HepG2 (cell line): ENCODE results near the gene NFATC2. TPM values are rescaled to one million over a fixed set of nuclear protein-coding genes. Genes with fewer than 3 reads are reported as not detected.
A peak's percentile ranks its signal among the peaks of the same experiment; 100 is the strongest.

Experiments
- ATAC-seq: fragments of 200-7000 bp; cut with Tn5 transposase; 3 replicates; pipeline ENCODE4 v1.9.1; 2020; ENCODE audit warnings: mild to moderate bottlenecking, moderate library complexity
- BruUV-seq: library from RNA; stranded (reverse); fragments of 400-500 nt; replicated peaks from 2 replicates; lab custom pipeline; 2021; lab: Mats Ljungman, UMichigan
- CTCF ChIA-PET: fragments of 300-600 bp; formaldehyde crosslinking; extraction: SDS; loops from one replicate; lab custom pipeline; 2021; ENCODE audit warnings: low total read pairs, inconsistent platforms, low intra/inter-chr PET ratio; lab: Yijun Ruan, JAX
- POLR2A ChIA-PET: fragments of 350-600 bp; sonication (Branson Sonifier 250); formaldehyde crosslinking; loops from one replicate; lab custom pipeline; 2020; ENCODE audit warnings: antibody characterized with exemption, inconsistent platforms; lab: Yijun Ruan, JAX
- DNase-seq: peaks from one replicate; pipeline ENCODE4 v3.0.0-alpha.2; 2015; ENCODE audit warnings: low spot score
- FAIRE-seq: peaks from 3 replicates; lab custom pipeline; 2011; peaks lifted over from hg19 to GRCh38; lab: Jason Lieb, UNC
- H2AFZ ChIP-seq: one replicate; pipeline ENCODE4 v1.6.1; 2011; ENCODE audit warnings: low read length, inconsistent platforms
- H3K27ac ChIP-seq: fragments of 300-600 bp; 3 replicates; pipeline ENCODE4 v1.8.0; 2011; ENCODE audit warnings: mixed run types, mild to moderate bottlenecking, mixed read lengths, low read length, inconsistent platforms; ENCODE audit not compliant: insufficient read depth; ENCODE audit errors: extremely low read length
- H3K27me3 ChIP-seq, 2 experiments: fragments of 200-600 bp in 1 of 2; 2 replicates in 1 of 2; 3 replicates in 1 of 2; pipeline versions ENCODE4 v1.6.0 to v1.8.0; 2011; ENCODE audit warnings: low read length in 2 of 2, mild to moderate bottlenecking in 2 of 2, moderate library complexity in 2 of 2, inconsistent platforms in 1 of 2; ENCODE audit not compliant: insufficient read depth in 2 of 2, control insufficient read depth in 1 of 2
- H3K36me3 ChIP-seq, 2 experiments: fragments of 200-600 bp in 1 of 2; replicated peaks in 1 of 2; 2 replicates in 1 of 2; 3 replicates in 1 of 2; pipeline versions ENCODE4 v1.5.1 to v1.8.0; 2011; ENCODE audit warnings: low read length in 2 of 2, inconsistent platforms in 1 of 2; ENCODE audit not compliant: insufficient read depth in 2 of 2, control insufficient read depth in 1 of 2
- H3K4me1 ChIP-seq: 2 replicates; pipeline ENCODE4 v1.5.1; 2012; ENCODE audit warnings: low read length, inconsistent platforms; ENCODE audit not compliant: insufficient read depth
- H3K4me2 ChIP-seq: 2 replicates; pipeline ENCODE4 v1.6.0; 2011; ENCODE audit warnings: low read depth, low read length, inconsistent platforms
- H3K4me3 ChIP-seq, 3 experiments: fragments of 200-600 bp in 1 of 3; sonication (generic), shearing (Covaris generic) in 1 of 3; replicated peaks in 1 of 3; 2 replicates each; pipeline ENCODE4 v1.5.1; 2011 to 2016; ENCODE audit warnings: low read length in 3 of 3, inconsistent platforms in 2 of 3, low read depth in 2 of 3, mild to moderate bottlenecking in 2 of 3, control low read depth in 1 of 3, mixed read lengths in 1 of 3; ENCODE audit not compliant: insufficient read depth in 1 of 3
- H3K79me2 ChIP-seq: one replicate; pipeline ENCODE4 v1.6.1; 2011; ENCODE audit warnings: low read length, inconsistent platforms; ENCODE audit not compliant: insufficient read depth
- H3K9ac ChIP-seq: 2 replicates; pipeline ENCODE4 v1.6.0; 2011; ENCODE audit warnings: mild to moderate bottlenecking, low read depth, low read length, inconsistent platforms; ENCODE audit not compliant: insufficient read depth
- H3K9me3 ChIP-seq: 2 replicates; pipeline ENCODE4 v1.5.1; 2012; ENCODE audit warnings: mild to moderate bottlenecking, low read length
- H4K20me1 ChIP-seq: 2 replicates; pipeline ENCODE4 v1.6.0; 2011; ENCODE audit warnings: inconsistent platforms, mild to moderate bottlenecking, low read length, moderate library complexity; ENCODE audit not compliant: insufficient read depth
- ADNP ChIP-seq: sonication (generic); formaldehyde crosslinking; IDR thresholded peaks from 2 replicates; pipeline ENCODE4 v1.4.0; 2020; ENCODE audit warnings: missing genetic modification reagents
- ARNTL ChIP-seq: sonication (generic); formaldehyde crosslinking; IDR thresholded peaks from 2 replicates; pipeline ENCODE4 v1.4.0; 2020; ENCODE audit warnings: mild to moderate bottlenecking, missing genetic modification reagents
- CENPT ChIP-seq: sonication (generic); formaldehyde crosslinking; IDR thresholded peaks from 2 replicates; pipeline ENCODE4 v1.8.0; 2022; ENCODE audit warnings: low read depth, mild to moderate bottlenecking, moderate library complexity, missing genetic modification reagents
- DDIT3 ChIP-seq: sonication (generic); formaldehyde crosslinking; IDR thresholded peaks from 2 replicates; pipeline ENCODE4 v1.4.0; 2020; ENCODE audit warnings: mild to moderate bottlenecking, missing genetic modification reagents
- FOXA1 ChIP-seq, 2 experiments: fragments of 450-650 bp in 1 of 2; sonication (generic) in 1 of 2; formaldehyde crosslinking in 1 of 2; IDR thresholded peaks; 2 replicates each; pipeline versions ENCODE4 v1.4.0 to v1.6.1; 2016 to 2020; ENCODE audit warnings: missing genetic modification reagents in 1 of 2
- FOXP1 ChIP-seq, 2 experiments: fragments of 450-650 bp in 1 of 2; IDR thresholded peaks; 2 replicates each; pipeline ENCODE4 v1.6.1; 2017 to 2018; ENCODE audit warnings: antibody characterized with exemption in 1 of 2
- FUBP1 ChIP-seq: sonication (generic); formaldehyde crosslinking; IDR thresholded peaks from 2 replicates; pipeline ENCODE4 v1.5.1; 2020; ENCODE audit warnings: missing genetic modification reagents, mild to moderate bottlenecking, borderline replicate concordance
- GFI1 ChIP-seq: sonication (generic); formaldehyde crosslinking; IDR thresholded peaks from 2 replicates; pipeline ENCODE4 v1.5.0; 2020; ENCODE audit warnings: missing genetic modification reagents, mild to moderate bottlenecking, borderline replicate concordance
- MYPOP ChIP-seq: sonication (generic); formaldehyde crosslinking; IDR thresholded peaks from 2 replicates; pipeline ENCODE4 v1.8.1; 2023; ENCODE audit warnings: mild to moderate bottlenecking, moderate library complexity, missing genetic modification reagents
- NFYC ChIP-seq: IDR thresholded peaks from 2 replicates; pipeline ENCODE4 v1.6.1; 2016; ENCODE audit warnings: missing genetic modification reagents, missing compliant biosample characterization
- NONO ChIP-seq, 2 experiments: fragments of 450-650 bp in 1 of 2; sonication (generic) in 1 of 2; formaldehyde crosslinking in 1 of 2; IDR thresholded peaks in 1 of 2; conservative IDR thresholded peaks in 1 of 2; 2 replicates each; pipeline versions ENCODE4 v1.6.1 to v1.8.0; 2017 to 2022; ENCODE audit warnings: mild to moderate bottlenecking in 1 of 2, missing genetic modification reagents in 1 of 2, moderate library complexity in 1 of 2
- RFXAP ChIP-seq: sonication (generic); formaldehyde crosslinking; IDR thresholded peaks from 2 replicates; pipeline ENCODE4 v1.4.0; 2020; ENCODE audit warnings: missing genetic modification reagents, borderline replicate concordance
- WIZ ChIP-seq: sonication (generic); formaldehyde crosslinking; IDR thresholded peaks from 2 replicates; pipeline ENCODE4 v1.5.1; 2020; ENCODE audit warnings: mild to moderate bottlenecking, missing genetic modification reagents
- ZNF530 ChIP-seq: sonication (generic); formaldehyde crosslinking; IDR thresholded peaks from 2 replicates; pipeline ENCODE4 v1.5.0; 2020; ENCODE audit warnings: low read depth, mild to moderate bottlenecking, missing genetic modification reagents
- ZNF546 ChIP-seq: sonication (generic); formaldehyde crosslinking; conservative IDR thresholded peaks from 2 replicates; pipeline ENCODE4 v1.8.1; 2023; ENCODE audit warnings: mild to moderate bottlenecking, missing genetic modification reagents
- ZNF576 ChIP-seq: sonication (generic); formaldehyde crosslinking; IDR thresholded peaks from 2 replicates; pipeline ENCODE4 v1.4.0; 2020; ENCODE audit warnings: mild to moderate bottlenecking, missing genetic modification reagents
- ZNF629 ChIP-seq: sonication (generic); formaldehyde crosslinking; conservative IDR thresholded peaks from 2 replicates; pipeline ENCODE4 v1.5.0; 2020; ENCODE audit warnings: missing genetic modification reagents
- ZNF784 ChIP-seq: sonication (generic); formaldehyde crosslinking; IDR thresholded peaks from 2 replicates; pipeline ENCODE4 v1.5.1; 2020; ENCODE audit warnings: missing genetic modification reagents, mild to moderate bottlenecking, borderline replicate concordance
- ZSCAN21 ChIP-seq: sonication (generic); formaldehyde crosslinking; IDR thresholded peaks from 2 replicates; pipeline ENCODE4 v1.8.0; 2022; ENCODE audit warnings: mild to moderate bottlenecking, missing genetic modification reagents, moderate library complexity, borderline replicate concordance
- WGBS: methylation state at CpG from one replicate; pipeline ENCODE4 v1.1.6; 2017; ENCODE audit warnings: low lambda C conversion rate; 5-methylcytosine and 5-hydroxymethylcytosine counted together
- in situ Hi-C: cut with HindIII; loops from 2 replicates; pipeline ENCODE4 v1.10.0; 2017; ENCODE audit warnings: low pct_unique_long_range_greater_than_20kb; ENCODE audit not compliant: extremely low pct_ligation_motif_present
- intact Hi-C: fragments of 100-400 bp; cut with micrococcal nuclease; formaldehyde crosslinking; loops from one replicate; pipeline ENCODE4 v1.10.0; 2022; ENCODE audit not compliant: unreplicated experiment
- polyA plus RNA-seq, 8 experiments: library from polyadenylated mRNA; depleted of rRNA in 3 of 8; stranded (reverse) in 7 of 8; unstranded in 1 of 8; fragments of >200 nt; fragmentation: Illumina TruSeq in 4 of 8; extraction: Trizol in 4 of 8; gene quantifications; 2 replicates each; pipeline versions ENCODE4 v1.2.1 to v1.2.3, GENCODE V29; 2011 to 2016; ENCODE audit warnings: low read depth in 4 of 8, missing spikeins in 1 of 8, mixed read lengths in 1 of 8; ENCODE audit not compliant: insufficient read depth in 1 of 8
- total RNA-seq, 5 experiments: library from RNA; depleted of rRNA; stranded (reverse); fragments of >200 nt; fragmentation: Illumina TruSeq; extraction: Trizol; gene quantifications; 2 replicates each; pipeline ENCODE4 v1.2.3, GENCODE V29; 2016; ENCODE audit warnings: low read depth in 1 of 5

The NFATC2 gene
- total and polyA plus RNA-seq, 2 of the 13 experiments (the other 11 are each of a cell fraction or from before 2014, with no cell fraction given) = 1.9 to 3.3 TPM

- no peak overlapping the region for H3K4me2 ChIP-seq
- in situ Hi-C loops = no loop called here
- POLR2A ChIA-PET = no interaction called here
- no peak for TF ChIP-seq FOXP1 (IDR thresholded peaks at IDR 0.05)
- TF ChIP-seq FOXP1 (CRISPR knock-in tag; IDR thresholded peaks at IDR 0.05) = no peak
- TF ChIP-seq WIZ (CRISPR knock-in tag) = no peak
- TF ChIP-seq ADNP (CRISPR knock-in tag) = no peak
- no peak for TF ChIP-seq RFXAP (CRISPR knock-in tag)
- TF ChIP-seq ZSCAN21 = no peak
- 0 out of 2 replicates have a peak, but pooled peaks have one; percentile 31 for TF ChIP-seq NONO (IDR thresholded peaks at IDR 0.05)
- no peak for TF ChIP-seq NONO (CRISPR knock-in tag; conservative IDR thresholded peaks at IDR 0.05)
- TF ChIP-seq ZNF546 (CRISPR knock-in tag) = no peak
- TF ChIP-seq ZNF629 = peak; percentile 64; the same call in 1 of the 2 replicates
- TF ChIP-seq ZNF530 (CRISPR knock-in tag) = no peak
- TF ChIP-seq FOXA1 (IDR thresholded peaks at IDR 0.05) = 0 out of 2 replicates have a peak, but pooled peaks have one; percentile 43
- no peak for TF ChIP-seq FOXA1 (CRISPR knock-in tag; IDR thresholded peaks at IDR 0.05)
- TF ChIP-seq ARNTL (CRISPR knock-in tag) = no peak
- TF ChIP-seq MYPOP (CRISPR knock-in tag) = no peak
- no peak for TF ChIP-seq GFI1 (CRISPR knock-in tag)
- TF ChIP-seq CENPT = no peak
- no peak for TF ChIP-seq FUBP1 (CRISPR knock-in tag)
- TF ChIP-seq DDIT3 (CRISPR knock-in tag) = no peak
- no peak for TF ChIP-seq ZNF576 (CRISPR knock-in tag)
- TF ChIP-seq ZNF784 (CRISPR knock-in tag) = no peak
- no peak for TF ChIP-seq NFYC
These were observed 184.3 kb downstream of the NFATC2 start for GRCh38 chr20:51358032-51358724.

More at GRCh38 chr20:51358032-51358724, 184.3 kb downstream of the NFATC2 start:
- H3K9me3 ChIP-seq = no peaks in the 10 kb centered on the region
- DNase-seq (no peak), FAIRE-seq (no peak), ATAC-seq (no peak)
- H2AFZ ChIP-seq = no peak overlapping the region
- intact Hi-C loops = no loop called here
- H3K4me1 ChIP-seq = peaks cover 4% of the 10 kb centered on the region
- H3K79me2 ChIP-seq = no peaks in the 10 kb centered on the region
- no peak overlapping the region for H3K9ac ChIP-seq
- CTCF ChIA-PET = no interaction called here
- H4K20me1 ChIP-seq = no peaks in the 10 kb centered on the region
- peaks cover 4 to 16% of the 10 kb centered on the region in 2 experiments; a peak in 2 of 5 replicates for H3K27me3 ChIP-seq
- H3K27ac ChIP-seq = no peak overlapping the region
- BruUV-seq = no TSS peak
- 23% methylated on average over 3 of the region's 3 CpGs for WGBS
- H3K36me3 ChIP-seq = no peaks in the 10 kb centered on the region
- H3K4me3 ChIP-seq = no peak overlapping the region
